Measurements from ENCODE around the gene NPR2.

Gene NPR2

DNA sequence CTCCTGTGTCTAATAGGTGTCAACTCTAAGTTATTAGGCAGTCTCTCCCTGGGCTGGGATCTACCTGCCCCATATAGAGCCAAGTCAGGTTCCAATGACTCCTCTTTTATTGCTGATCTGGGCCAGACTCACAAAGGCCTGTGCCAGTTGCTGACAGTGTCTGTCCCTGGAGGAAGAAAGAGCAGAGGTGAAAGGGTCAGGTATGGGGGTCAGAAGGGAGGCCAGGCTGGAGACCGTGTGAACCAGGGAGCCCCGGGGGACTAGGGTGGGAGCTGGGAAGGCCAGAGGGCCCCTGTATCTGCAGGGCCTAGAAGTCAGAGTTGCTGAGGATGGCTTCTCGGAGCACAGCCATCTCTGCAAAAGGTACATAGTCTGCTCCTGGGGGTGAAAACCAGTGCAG is 26.9 kb downstream of the NPR2 start:
- DNase-seq, result no peak
- no peak for TF ChIP-seq GATA1 (IDR thresholded peaks at IDR 0.05; ENCODE audit: low read depth, low read length)
- TF ChIP-seq POLR2A (IDR thresholded peaks at IDR 0.05; ENCODE audit: low read length), result no peak

DNA sequence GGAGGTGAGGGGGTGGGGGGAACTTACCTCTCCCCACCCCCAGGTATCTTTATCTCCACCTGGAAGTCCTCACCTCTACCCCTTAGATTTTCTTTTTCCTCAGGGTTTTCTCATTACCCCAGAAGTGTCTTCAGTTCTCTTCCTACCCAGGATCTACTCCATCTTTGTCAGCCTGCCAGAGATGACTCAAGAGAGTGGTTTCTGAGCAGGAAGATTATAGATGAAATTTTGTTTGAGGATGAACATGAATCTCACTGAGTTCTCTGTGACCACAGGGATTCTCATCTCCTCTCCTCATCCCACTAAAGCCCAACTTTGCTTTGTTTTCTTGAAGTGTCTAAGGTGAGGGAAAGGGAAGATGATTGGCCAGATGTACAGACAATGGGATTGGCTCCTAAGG is 28.7 kb downstream of the NPR2 start:
- DNase-seq, result peak in 1 of 2 experiments; percentile 17
- TF ChIP-seq POLR2A (IDR thresholded peaks at IDR 0.05; ENCODE audit: low read length), result no peak
- TF ChIP-seq GATA1 (IDR thresholded peaks at IDR 0.05; ENCODE audit: low read depth, low read length), result no peak

DNA sequence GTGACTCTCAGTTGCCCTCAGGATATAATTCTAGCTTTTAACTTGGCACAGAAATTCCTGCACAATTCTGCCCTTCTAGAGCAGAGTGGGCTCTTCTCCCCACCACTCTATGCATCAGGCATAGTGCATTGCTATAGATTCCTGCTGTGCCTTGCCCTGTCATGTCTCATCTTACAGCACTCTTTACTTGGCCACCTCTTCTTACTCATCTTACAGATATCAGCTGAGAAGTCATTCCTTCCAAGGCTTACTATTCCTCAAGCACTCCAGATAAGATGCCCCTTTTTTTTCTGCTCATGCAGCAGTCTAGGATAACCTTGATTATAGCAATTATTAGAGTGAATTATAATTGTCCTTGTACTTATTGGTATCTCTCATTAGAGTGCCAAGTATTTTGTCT is 31.5 kb downstream of the NPR2 start:
- DNase-seq, result no peak
- no peak for TF ChIP-seq GATA1 (IDR thresholded peaks at IDR 0.05; ENCODE audit: low read depth, low read length)
- TF ChIP-seq POLR2A (IDR thresholded peaks at IDR 0.05; ENCODE audit: low read length), result no peak

DNA sequence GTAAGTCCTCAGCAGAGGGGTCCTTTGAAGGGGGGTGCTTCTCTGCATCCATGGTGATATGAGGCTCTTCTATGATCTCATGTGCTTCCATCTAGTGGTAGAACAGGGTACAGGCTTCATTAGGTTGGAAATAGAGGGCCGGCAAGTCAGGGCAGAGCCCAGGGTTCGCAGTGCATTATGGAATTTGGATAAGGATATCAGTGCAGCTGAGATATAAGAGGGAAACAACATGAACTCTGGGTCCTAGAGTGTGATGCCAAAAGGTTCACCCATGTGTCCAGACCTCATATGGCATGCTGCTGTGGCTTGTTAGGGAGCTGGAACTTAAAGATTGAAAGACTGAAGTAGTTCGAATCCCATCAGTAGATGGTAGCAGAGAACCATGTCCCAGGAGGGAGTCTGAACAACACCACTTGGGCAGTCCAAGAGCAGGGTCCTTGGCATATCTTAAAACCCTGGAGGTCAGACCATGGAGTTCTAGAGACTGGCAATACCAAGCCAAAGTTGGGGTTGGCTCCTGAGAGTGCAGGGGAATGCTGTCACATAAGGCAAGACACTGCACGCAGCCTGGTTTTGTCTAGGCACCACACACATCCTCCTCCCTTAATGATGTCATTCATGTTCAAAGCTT is 34.8 kb downstream of the NPR2 start:
- DNase-seq, result peak; percentile 68 to 78
- no peak for TF ChIP-seq GATA1 (IDR thresholded peaks at IDR 0.05; ENCODE audit: low read depth, low read length)
- TF ChIP-seq POLR2A (IDR thresholded peaks at IDR 0.05; ENCODE audit: low read length), result no peak

DNA sequence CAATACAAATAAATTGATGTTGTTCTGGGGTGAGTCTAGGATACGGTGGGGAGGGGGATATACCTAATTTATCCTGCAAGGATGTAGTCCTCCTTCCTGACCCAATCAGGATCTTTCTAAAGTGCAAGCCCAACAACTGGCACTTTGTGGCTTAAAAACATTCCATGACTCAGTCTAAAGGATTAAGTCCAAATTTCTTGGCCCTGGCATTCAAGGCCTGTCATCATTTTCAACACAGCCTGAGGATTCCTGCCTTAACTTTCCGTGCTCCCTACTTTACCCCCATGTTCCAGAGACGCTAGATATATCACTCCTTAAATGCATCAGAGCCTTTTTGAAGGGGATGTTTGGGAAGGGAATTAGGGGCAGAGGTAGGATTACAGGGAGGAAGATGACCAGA is 36.1 kb downstream of the NPR2 start:
- DNase-seq, result no peak
- TF ChIP-seq POLR2A (IDR thresholded peaks at IDR 0.05; ENCODE audit: low read length) (no peak), GATA1 (IDR thresholded peaks at IDR 0.05; ENCODE audit: low read depth, low read length) (no peak)

DNA sequence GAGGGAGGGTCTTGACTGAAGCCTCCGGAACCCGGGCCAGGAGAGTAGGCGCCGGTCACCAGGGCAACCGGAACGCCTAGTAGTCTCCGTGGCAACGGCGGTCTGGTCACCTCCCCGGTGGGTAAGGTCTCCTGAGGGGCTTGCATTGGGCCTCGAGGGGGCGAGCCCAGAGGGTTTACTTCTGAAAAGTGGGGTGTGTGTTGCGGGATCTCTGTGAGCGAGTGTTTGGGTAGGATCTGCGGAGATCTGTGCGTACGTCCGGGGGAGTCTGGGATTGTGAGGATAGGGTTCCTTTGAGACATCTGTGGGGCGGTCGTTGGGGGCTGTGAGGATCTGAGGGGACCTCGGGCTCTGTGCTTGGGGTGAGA is 37.3 kb downstream of the NPR2 start, which contains the start of gene FAM221B:
TSS of gene FAM221B (minus strand) at position 17 of the 368 bp plus-strand sequence. CDS start 2,571 bp downstream, outside the sequence.
- TF ChIP-seq POLR2A (IDR thresholded peaks at IDR 0.05; ENCODE audit: low read length) (no peak), GATA1 (IDR thresholded peaks at IDR 0.05; ENCODE audit: low read depth, low read length) (no peak)
- no peak for DNase-seq

DNA sequence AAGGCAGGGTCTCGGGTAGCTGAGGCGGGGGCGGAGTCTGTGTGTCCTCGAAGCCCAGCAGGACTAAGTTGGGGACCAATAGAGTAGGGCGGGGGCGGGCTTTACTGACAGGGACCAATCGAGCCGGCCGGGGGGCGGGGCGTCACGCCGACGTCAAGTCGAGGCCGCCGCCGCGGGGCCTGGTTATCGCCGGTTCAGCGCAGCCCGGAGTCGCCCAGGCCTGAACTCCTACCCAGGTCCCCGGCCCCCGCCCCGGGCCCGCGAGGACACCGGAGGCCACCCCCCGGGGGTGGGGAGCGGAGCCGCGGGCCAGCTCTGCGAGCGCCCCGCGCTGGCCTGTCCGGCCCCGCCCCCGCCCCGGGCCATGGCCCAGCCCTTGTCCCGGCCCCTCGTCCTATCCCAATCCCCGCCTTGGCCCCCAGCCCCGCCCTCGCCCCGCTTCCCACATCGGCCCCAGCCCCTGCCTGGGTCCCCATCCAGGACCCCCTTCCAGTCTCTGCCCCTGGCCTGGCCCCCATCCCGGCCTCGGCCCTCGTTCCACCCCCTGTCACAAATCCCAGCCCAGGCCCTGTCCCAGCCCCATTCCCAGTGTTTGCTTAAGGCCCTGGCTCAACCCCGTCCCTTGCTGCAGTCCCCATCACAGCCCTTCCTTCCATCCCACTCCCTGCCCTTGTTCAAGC is 37.8 kb downstream of the NPR2 start, which contains the start of gene TMEM8B:
TSS of gene TMEM8B (plus strand) at position 145 of the 680 bp plus-strand sequence. CDS start at position 365, 220 bp downstream.
- TF ChIP-seq GATA1 (IDR thresholded peaks at IDR 0.05; ENCODE audit: low read depth, low read length) (no peak), POLR2A (IDR thresholded peaks at IDR 0.05; ENCODE audit: low read length) (no peak)
- peak; percentile 94 to 96 for DNase-seq

DNA sequence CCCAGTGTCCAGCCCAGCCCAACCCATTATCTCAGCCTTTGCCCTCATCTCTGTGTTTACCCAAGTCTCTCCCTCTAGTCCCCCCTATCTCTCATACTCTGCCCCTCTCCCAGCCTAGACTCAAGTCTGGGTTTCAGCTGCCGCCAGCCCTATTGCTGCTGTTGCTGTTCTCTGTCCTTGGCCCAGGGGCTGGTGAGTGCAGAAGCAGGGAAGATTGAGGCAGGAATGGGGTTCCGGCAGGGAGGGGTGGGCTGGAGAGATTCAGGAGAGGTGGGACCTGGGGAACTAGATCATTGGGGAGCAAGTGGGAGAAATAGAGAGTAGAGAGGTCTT is 38.3 kb downstream of the NPR2 start:
- TF ChIP-seq GATA1 (IDR thresholded peaks at IDR 0.05; ENCODE audit: low read depth, low read length) (no peak), POLR2A (IDR thresholded peaks at IDR 0.05; ENCODE audit: low read length) (no peak)
- peak in 1 of 2 experiments; percentile 38 for DNase-seq

DNA sequence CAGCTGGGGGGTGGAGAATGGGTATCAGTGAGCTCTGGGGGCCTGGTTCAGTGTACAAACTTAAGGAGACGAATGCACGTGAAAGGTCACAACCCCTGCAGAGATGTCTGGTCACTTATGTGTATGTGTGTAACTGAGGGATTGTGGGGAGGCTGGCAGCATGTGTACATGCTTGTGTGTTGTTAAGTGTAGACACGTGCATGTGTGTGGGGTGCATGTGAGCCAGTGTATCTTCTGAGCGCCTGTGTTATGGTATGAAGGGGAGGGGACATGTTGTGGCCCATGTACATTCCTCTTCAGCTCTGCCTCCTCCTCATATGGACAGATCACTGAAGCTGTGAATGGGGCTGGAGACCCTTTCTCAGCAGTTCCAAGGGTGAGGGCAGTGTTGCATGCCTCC is 39.6 kb downstream of the NPR2 start:
- TF ChIP-seq POLR2A (IDR thresholded peaks at IDR 0.05; ENCODE audit: low read length) (no peak), GATA1 (IDR thresholded peaks at IDR 0.05; ENCODE audit: low read depth, low read length) (no peak)
- no peak for DNase-seq

DNA sequence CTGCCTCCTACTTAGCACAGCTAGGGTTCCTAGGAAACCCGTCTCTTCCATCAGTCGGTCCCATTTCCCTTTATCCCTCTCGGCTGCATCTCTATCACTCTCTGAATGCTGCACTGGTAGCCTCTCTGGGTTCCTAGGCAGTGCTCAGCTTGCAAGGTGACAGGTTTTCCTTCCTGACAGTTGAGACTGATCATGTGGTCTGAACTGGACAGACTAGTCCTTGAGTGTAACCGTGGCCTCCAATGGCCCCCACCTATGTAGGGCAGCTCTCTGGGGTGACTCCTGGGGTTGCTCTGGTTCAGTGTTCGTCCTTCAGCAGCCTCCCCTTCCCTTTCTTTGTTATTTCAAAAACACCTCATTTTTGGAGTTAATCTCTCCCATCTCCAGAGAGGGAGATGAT is 41.4 kb downstream of the NPR2 start:
- TF ChIP-seq GATA1 (IDR thresholded peaks at IDR 0.05; ENCODE audit: low read depth, low read length), result no peak
- no peak for TF ChIP-seq POLR2A (IDR thresholded peaks at IDR 0.05; ENCODE audit: low read length)
- DNase-seq, result no peak

DNA sequence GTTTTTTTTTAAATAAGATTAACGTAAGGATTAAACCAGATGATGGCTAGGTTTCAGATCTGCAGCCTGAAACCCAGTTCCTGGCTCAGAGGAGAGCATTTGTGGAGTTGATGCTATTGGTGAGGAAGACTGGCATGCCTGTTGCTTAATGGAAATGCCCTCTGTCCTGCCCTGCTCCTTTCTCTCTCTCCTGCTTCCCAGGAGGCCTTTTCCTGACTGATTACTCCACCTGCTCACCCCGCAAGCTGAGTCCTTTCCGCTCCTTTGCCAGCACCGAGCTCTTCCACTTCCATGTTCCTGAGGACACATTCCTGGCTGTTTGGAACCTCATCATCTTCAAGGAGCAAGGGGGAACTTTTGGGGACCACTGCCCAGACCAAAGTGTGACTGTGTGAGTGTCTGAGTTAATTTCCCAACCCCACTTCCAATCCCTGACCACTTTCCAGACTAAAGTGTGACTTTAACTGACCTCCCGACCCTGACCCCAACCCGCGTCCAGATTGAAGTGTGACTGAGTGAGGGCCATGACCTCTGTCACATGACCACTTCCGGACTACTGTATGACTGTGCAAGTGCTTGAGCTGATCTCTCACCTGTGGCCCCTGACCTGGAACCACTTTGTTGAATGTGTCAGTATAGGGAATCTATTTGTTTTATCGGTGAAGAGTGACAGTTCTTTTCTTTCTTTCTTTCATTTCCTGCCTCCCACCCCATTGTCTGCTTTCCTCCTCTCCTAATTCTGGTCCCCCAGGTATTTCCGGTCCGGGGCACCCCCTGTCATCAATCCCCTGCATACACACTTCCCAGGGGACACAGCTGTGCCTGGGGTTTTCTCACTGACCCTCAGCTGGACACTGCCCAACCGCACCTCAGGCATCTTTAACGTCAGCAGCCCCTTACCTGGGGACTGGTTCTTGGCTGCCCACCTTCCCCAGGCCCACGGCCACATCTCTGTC is 43.1 kb downstream of the NPR2 start:
- TF ChIP-seq POLR2A (IDR thresholded peaks at IDR 0.05; ENCODE audit: low read length), result no peak
- no peak for DNase-seq

DNA sequence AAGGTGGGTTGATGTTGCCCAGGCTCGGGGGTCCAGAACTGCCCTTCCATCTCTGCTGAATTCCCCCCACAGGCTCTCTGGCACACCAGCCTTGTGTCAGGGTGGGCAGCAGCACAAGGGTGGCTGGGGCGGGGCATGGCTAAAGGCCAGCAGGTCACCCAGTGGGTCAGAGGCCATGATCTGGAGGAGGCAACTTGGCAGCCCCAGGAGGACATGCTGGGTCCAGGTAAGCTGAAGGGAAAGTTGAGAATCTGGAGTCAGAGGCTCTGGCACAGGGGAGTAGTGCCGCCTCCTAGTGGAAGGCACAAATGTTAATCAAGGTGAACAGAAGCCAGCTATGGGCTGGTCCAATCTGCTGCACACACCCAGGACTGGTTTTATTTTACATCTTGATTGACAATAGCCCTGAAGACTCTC is 43.8 kb downstream of the NPR2 start:
- DNase-seq, result peak; percentile 40 to 54
- TF ChIP-seq POLR2A (IDR thresholded peaks at IDR 0.05; ENCODE audit: low read length), result no peak
- no peak for TF ChIP-seq GATA1 (IDR thresholded peaks at IDR 0.05; ENCODE audit: low read depth, low read length)

DNA sequence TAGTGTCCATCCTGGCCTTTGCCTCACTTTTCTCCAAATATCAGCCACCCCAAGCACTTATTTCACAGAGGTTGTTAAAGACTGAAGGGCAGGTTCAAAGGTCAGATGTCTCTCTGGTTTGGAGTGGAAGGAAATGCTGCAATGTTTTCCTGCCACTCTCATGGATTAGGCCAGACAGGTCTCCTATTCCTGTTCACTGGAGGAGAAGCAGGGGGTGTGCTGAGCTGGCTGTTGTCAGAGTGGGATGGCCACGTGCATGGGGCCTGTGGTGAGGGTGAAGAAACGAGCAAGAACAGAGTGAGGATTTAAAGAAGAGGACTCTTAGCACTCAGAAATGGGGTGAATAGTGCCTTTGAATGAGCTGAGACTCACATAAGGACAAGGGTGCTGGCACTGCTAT is 44.4 kb downstream of the NPR2 start:
- no peak for DNase-seq
- TF ChIP-seq POLR2A (IDR thresholded peaks at IDR 0.05; ENCODE audit: low read length) (no peak), GATA1 (IDR thresholded peaks at IDR 0.05; ENCODE audit: low read depth, low read length) (no peak)

DNA sequence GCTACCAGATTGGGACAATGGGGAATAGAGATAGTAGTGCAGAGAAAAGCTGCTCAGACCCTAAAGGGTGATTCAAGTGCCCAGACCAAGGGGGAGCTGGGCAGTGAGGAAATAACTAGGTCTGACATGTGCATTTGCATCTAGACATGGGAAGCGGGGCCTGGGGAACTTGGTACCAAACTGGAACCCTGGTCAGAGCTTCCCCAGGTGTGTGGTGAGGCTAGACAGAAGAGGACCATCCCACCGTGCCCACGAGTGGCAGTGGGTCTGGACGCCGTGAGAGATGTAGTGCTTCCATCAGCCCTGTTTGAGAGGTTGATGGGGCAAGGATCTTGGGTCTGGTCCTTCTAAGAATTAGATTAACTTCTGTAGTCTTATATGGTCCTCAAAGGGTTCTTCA is 45.2 kb downstream of the NPR2 start:
- TF ChIP-seq GATA1 (IDR thresholded peaks at IDR 0.05; ENCODE audit: low read depth, low read length) (no peak), POLR2A (IDR thresholded peaks at IDR 0.05; ENCODE audit: low read length) (peak; percentile 15)
- no peak for DNase-seq

All from erythroblast (primary cell).